A549 (cell line): ENCODE data around the gene COBL. TPM values are rescaled to one million over a fixed set of nuclear protein-coding genes. Genes with fewer than 3 reads are reported as not detected.

Experiments used
- ATAC-seq, 2 experiments: fragments of 200-7000 bp in 1 of 2; fragments of >200 bp in 1 of 2; cut with Nextera tagmentation in 1 of 2; cut with Tn5 transposase in 1 of 2; 3 replicates each; pipeline versions ENCODE4 v1.8.0 to v1.9.1; 2018 to 2020; ENCODE audit warnings: mild to moderate bottlenecking in 1 of 2, moderate library complexity in 1 of 2
- CTCF ChIA-PET: fragments of 300-600 bp; sonication (Branson Sonifier 250); formaldehyde crosslinking; extraction: SDS; loops from one replicate; lab custom pipeline; 2021; ENCODE audit warnings: antibody characterized with exemption, inconsistent platforms; lab: Yijun Ruan, JAX
- POLR2A ChIA-PET: fragments of 350-600 bp; formaldehyde crosslinking; extraction: SDS; loops from one replicate; lab custom pipeline; 2021; ENCODE audit warnings: antibody characterized with exemption, inconsistent platforms; lab: Yijun Ruan, JAX
- DNase-seq, 2 experiments: peaks; one replicate each; pipeline versions ENCODE4 v3.0.0 to v3.0.0-alpha.2; 2011 to 2016; ENCODE audit warnings: low read depth in 1 of 2, low spot score in 1 of 2
- FAIRE-seq: peaks from 2 replicates; lab custom pipeline; 2011; peaks lifted over from hg19 to GRCh38; lab: Jason Lieb, UNC
- H3K27ac ChIP-seq, 2 experiments: fragments of >200 bp; sonication (Bioruptor Twin); formaldehyde crosslinking; 3 replicates each; pipeline ENCODE4 v1.5.1; 2016 to 2017
- H3K4me1 ChIP-seq: fragments of >200 bp; sonication (Bioruptor Twin); formaldehyde crosslinking; 3 replicates; pipeline ENCODE4 v1.6.1; 2016
- H3K4me2 ChIP-seq: fragments of >200 bp; sonication (Bioruptor Twin); formaldehyde crosslinking; 3 replicates; pipeline ENCODE4 v1.6.1; 2016
- H3K4me3 ChIP-seq: fragments of >200 bp; sonication (Bioruptor Twin); formaldehyde crosslinking; 3 replicates; pipeline ENCODE4 v1.5.1; 2016
- H3K9me3 ChIP-seq: fragments of >200 bp; sonication (Bioruptor Twin); formaldehyde crosslinking; 3 replicates; pipeline ENCODE4 v1.6.1; 2016
- BHLHE40 ChIP-seq: IDR thresholded peaks from 2 replicates; pipeline ENCODE4 v1.6.1; 2012; ENCODE audit warnings: low read depth, low read length, inconsistent platforms
- CEBPB ChIP-seq, 2 experiments: fragments of >200 bp in 1 of 2; sonication (Bioruptor Twin) in 1 of 2; formaldehyde crosslinking in 1 of 2; IDR thresholded peaks; 2 replicates each; pipeline ENCODE4 v1.6.1; 2012 to 2016
- CHD4 ChIP-seq: fragments of 200-600 bp; sonication (generic); IDR thresholded peaks from 2 replicates; pipeline ENCODE4 v1.6.1; 2016; ENCODE audit warnings: antibody characterized with exemption, mild to moderate bottlenecking, borderline replicate concordance
- FOSB ChIP-seq: fragments of 250-450 bp; sonication (Bioruptor Pico); IDR thresholded peaks from 2 replicates; pipeline ENCODE4 v1.5.0; 2020; ENCODE audit warnings: mild to moderate bottlenecking, moderate library complexity
- FOSL2 ChIP-seq, 2 experiments: fragments of 450-650 bp in 1 of 2; fragments of >200 bp in 1 of 2; sonication (Bioruptor Twin) in 1 of 2; formaldehyde crosslinking; IDR thresholded peaks; 2 replicates each; pipeline versions ENCODE4 v1.5.0 to v1.6.1; 2016 to 2020; ENCODE audit warnings: mild to moderate bottlenecking in 1 of 2, moderate library complexity in 1 of 2
- GATA3 ChIP-seq: IDR thresholded peaks from 2 replicates; pipeline ENCODE4 v1.6.1; 2012; ENCODE audit warnings: borderline replicate concordance
- HDAC2 ChIP-seq: fragments of 200-600 bp; sonication (generic); IDR thresholded peaks from 2 replicates; pipeline ENCODE4 v1.6.1; 2016
- JUNB ChIP-seq: fragments of >200 bp; sonication (Bioruptor Twin); formaldehyde crosslinking; IDR thresholded peaks from 2 replicates; pipeline ENCODE4 v1.6.1; 2016
- MAFK ChIP-seq: fragments of 450-650 bp; IDR thresholded peaks from 2 replicates; pipeline ENCODE4 v1.6.1; 2014; ENCODE audit not compliant: partially characterized antibody
- MAZ ChIP-seq: fragments of 150-350 bp; IDR thresholded peaks from 2 replicates; pipeline ENCODE4 v1.6.1; 2014; ENCODE audit warnings: antibody characterized with exemption, low read depth, low read length, borderline replicate concordance
- MYC ChIP-seq: IDR thresholded peaks from 2 replicates; pipeline ENCODE4 v1.6.1; 2012; ENCODE audit warnings: mild to moderate bottlenecking, inconsistent platforms, low read length, improper control_type of control experiment, borderline replicate concordance
- NPAS2 ChIP-seq: fragments of 250-450 bp; sonication (Bioruptor Pico); IDR thresholded peaks from 2 replicates; pipeline ENCODE4 v1.8.0; 2022; ENCODE audit warnings: mild to moderate bottlenecking, moderate library complexity, borderline replicate concordance
- POLR2A ChIP-seq: IDR thresholded peaks from 2 replicates; pipeline ENCODE4 v1.6.1; 2012; ENCODE audit warnings: mild to moderate bottlenecking, low read length
- POLR2AphosphoS2 ChIP-seq: conservative IDR thresholded peaks from 2 replicates; pipeline ENCODE4 v1.6.1; 2012; ENCODE audit warnings: low read length, improper control_type of control experiment, inconsistent platforms
- REST ChIP-seq: fragments of 200-600 bp; sonication (generic); IDR thresholded peaks from 2 replicates; pipeline ENCODE4 v1.6.1; 2016; ENCODE audit warnings: antibody characterized with exemption, mild to moderate bottlenecking, moderate library complexity
- RFX5 ChIP-seq: fragments of 450-650 bp; IDR thresholded peaks from 2 replicates; pipeline ENCODE4 v1.7.1; 2014; ENCODE audit warnings: antibody characterized with exemption, mild to moderate bottlenecking, moderate library complexity
- ZNF302 ChIP-seq: fragments of 250-450 bp; sonication (Bioruptor Pico); IDR thresholded peaks from 2 replicates; pipeline ENCODE4 v1.9.0; 2021; ENCODE audit warnings: inconsistent platforms, mild to moderate bottlenecking, moderate library complexity
- WGBS: methylation state at CpG from one replicate; pipeline ENCODE4 v1.1.6; 2017; ENCODE audit errors: missing lambda C conversion rate; 5-methylcytosine and 5-hydroxymethylcytosine counted together
- polyA plus RNA-seq, 4 experiments: library from polyadenylated mRNA; depleted of rRNA in 3 of 4; stranded (reverse); fragments of >200 nt; fragmentation: RNase III in 1 of 4; extraction: RNeasy Plus Mini Kit Qiagen cat#74134 plus additional on column Dnase treatment in 1 of 4; gene quantifications; 2 replicates in 3 of 4; 3 replicates in 1 of 4; pipeline ENCODE4 v1.2.3, GENCODE V29; 2011 to 2017
- TF ChIP-seq, protein P1 (sequence below): fragments of 250-450 bp; sonication (Bioruptor Pico); IDR thresholded peaks from 2 replicates; pipeline ENCODE4 v1.5.0; 2020; ENCODE audit warnings: low read depth, mild to moderate bottlenecking, moderate library complexity
- TF ChIP-seq, protein P2 (sequence below): fragments of >200 bp; sonication (Bioruptor Twin); formaldehyde crosslinking; IDR thresholded peaks from 2 replicates; pipeline ENCODE4 v1.6.1; 2016

The COBL gene
- polyA plus RNA-seq, 2 of the 4 experiments (the other 2 are of a cell fraction) = 1.5 to 7.4 TPM

DNA sequence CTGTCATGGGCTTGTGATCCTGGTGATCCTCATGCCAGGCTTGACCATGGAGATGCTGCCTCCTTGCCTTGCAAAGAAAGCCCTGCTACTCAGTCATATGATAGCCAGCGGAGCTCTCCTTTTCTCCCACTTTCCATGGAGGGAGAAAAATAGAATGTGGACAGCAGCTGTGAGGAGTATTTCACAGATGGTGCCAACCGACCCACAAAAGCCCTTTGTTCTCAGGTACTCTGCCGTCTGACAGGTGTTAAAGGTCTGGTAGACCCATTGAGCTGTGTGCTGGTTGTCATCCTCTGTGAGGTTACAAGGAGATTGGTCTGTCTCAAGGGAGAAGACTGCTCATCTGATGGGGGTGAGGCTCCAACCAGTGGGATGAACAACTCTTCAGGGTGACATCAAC lies 29.5 kb upstream of the COBL start:
- no peak overlapping the region for H3K4me3 ChIP-seq
- 52% methylated on average over 3 of the region's 3 CpGs for WGBS
- no peak overlapping the region for H3K27ac ChIP-seq
- no peaks in the 10 kb centered on the region for H3K9me3 ChIP-seq
- POLR2A ChIA-PET = no interaction called here
- no peak for DNase-seq
- no peak for ATAC-seq
- no peak overlapping the region for H3K4me2 ChIP-seq
- CTCF ChIA-PET = interaction anchor here (1.5 kb wide), 1 partner anchor 21 kb away, joined by 4 read pairs; no protein-coding TSS in a partner anchor
- peaks cover 8% of the 10 kb centered on the region; the same call in 2 of the 3 replicates for H3K4me1 ChIP-seq
- FAIRE-seq = no peak
- TF ChIP-seq GATA3 = no peak
- TF ChIP-seq NPAS2 (CRISPR knock-in tag) = no peak
- no peak for TF ChIP-seq RFX5
- no peak for TF ChIP-seq CEBPB (IDR thresholded peaks at IDR 0.05)
- no peak for TF ChIP-seq ZNF302
- TF ChIP-seq MYC = no peak
- no peak for TF ChIP-seq FOSB (CRISPR knock-in tag)
- no peak for TF ChIP-seq JUNB
- no peak for TF ChIP-seq POLR2A
- TF ChIP-seq REST = no peak
- TF ChIP-seq, protein P1, sequence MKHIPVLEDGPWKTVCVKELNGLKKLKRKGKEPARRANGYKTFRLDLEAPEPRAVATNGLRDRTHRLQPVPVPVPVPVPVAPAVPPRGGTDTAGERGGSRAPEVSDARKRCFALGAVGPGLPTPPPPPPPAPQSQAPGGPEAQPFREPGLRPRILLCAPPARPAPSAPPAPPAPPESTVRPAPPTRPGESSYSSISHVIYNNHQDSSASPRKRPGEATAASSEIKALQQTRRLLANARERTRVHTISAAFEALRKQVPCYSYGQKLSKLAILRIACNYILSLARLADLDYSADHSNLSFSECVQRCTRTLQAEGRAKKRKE (CRISPR knock-in tag) = no peak
- TF ChIP-seq, all 56 proteins: peak for 0

GRCh38 chr7:51344406-51345138 lies 28.0 kb upstream of the COBL start:
- ATAC-seq (no peak), DNase-seq (no peak), FAIRE-seq (no peak)
- Histone ChIP-seq H3K27ac (no peak overlapping the region), H3K4me1 (no peaks in the 10 kb centered on the region; the same call in 2 of the 3 replicates), H3K9me3 (no peaks in the 10 kb centered on the region), H3K4me3 (no peak overlapping the region), H3K4me2 (no peak overlapping the region)
- TF ChIP-seq FOSL2 (IDR thresholded peaks at IDR 0.05) = no peak
- no peak for TF ChIP-seq FOSL2 (CRISPR knock-in tag; IDR thresholded peaks at IDR 0.05)
- TF ChIP-seq, protein P2, sequence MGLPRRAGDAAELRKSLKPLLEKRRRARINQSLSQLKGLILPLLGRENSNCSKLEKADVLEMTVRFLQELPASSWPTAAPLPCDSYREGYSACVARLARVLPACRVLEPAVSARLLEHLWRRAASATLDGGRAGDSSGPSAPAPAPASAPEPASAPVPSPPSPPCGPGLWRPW = no peak
- POLR2A ChIA-PET = no interaction called here
- CTCF ChIA-PET = interaction anchor here (1.1 to 1.7 kb wide), 5 partner anchors 13 to 84 kb away, joined by 3 to 4 read pairs (median 4); no protein-coding TSS in a partner anchor
- 43% methylated on average over 6 of the region's 6 CpGs for WGBS

DNA sequence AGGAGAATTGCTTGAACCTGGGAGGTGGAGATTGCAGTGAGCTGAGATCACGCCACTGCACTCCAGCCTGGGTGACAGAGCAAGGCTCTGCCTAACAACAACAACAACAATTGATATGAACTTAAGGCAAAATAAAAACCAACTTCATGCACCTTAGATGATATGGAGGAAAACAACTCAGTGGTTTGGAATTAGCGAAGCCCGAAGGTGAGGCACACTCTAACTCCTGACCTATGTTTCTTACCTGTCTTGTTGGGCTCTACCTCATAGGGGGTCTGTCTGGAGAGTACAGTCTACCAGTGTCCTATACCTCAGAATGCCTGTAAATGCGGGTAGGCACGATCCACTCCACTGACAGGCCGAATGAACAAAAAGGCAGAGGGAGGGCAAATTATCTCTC lies 24.3 kb upstream of the COBL start:
- Histone ChIP-seq H3K4me1 (no peaks in the 10 kb centered on the region), H3K4me2 (no peak overlapping the region), H3K9me3 (no peaks in the 10 kb centered on the region), H3K4me3 (no peak overlapping the region), H3K27ac (no peak overlapping the region)
- FAIRE-seq (no peak), ATAC-seq (no peak), DNase-seq (no peak)
- no peak for TF ChIP-seq MAFK
- TF ChIP-seq, protein P2 = no peak
- TF ChIP-seq POLR2AphosphoS2 = no peak
- no peak for TF ChIP-seq BHLHE40
- TF ChIP-seq CHD4 = no peak
- no peak for TF ChIP-seq HDAC2
- no peak for TF ChIP-seq MAZ
- no peak for TF ChIP-seq FOSL2 (IDR thresholded peaks at IDR 0.05)
- TF ChIP-seq FOSL2 (CRISPR knock-in tag; IDR thresholded peaks at IDR 0.05) = no peak
- WGBS = 84% methylated on average over 6 of the region's 6 CpGs
- ChIA-PET CTCF (no interaction called here), POLR2A (no interaction called here)
